ENCODE measurements around the gene UBASH3B.
"Not testable (repeated sequence)": the region's sequence is repeated elsewhere in the genome, so short reads cannot be mapped to it uniquely, and the experiment has no call there.

The UBASH3B gene

GRCh38 chr11:122655527-122656072 is at the start of gene UBASH3B:
TSS of gene UBASH3B (plus strand) at chr11:122655722. CDS start at chr11:122656050, 328 bp downstream.
- DNase-seq (ENCODE audit: low read depth) = no peak

GRCh38 chr11:122607162-122607561 is 48.4 kb upstream of the UBASH3B start:
- not testable (repeated sequence) for DNase-seq (ENCODE audit: low read depth)

- no peak for DNase-seq (ENCODE audit: low read depth)
Measured at GRCh38 chr11:122612123-122612824, 43.2 kb upstream of the UBASH3B start.

- DNase-seq (ENCODE audit: low read depth) = no peak
Measured at GRCh38 chr11:122616718-122617117, 38.8 kb upstream of the UBASH3B start.

- no peak for DNase-seq (ENCODE audit: low read depth)
Measured at GRCh38 chr11:122617297-122617696, 38.2 kb upstream of the UBASH3B start.

GRCh38 chr11:122617926-122618325 is 37.6 kb upstream of the UBASH3B start:
- DNase-seq (ENCODE audit: low read depth) = no peak

- no peak for DNase-seq (ENCODE audit: low read depth)
Measured at GRCh38 chr11:122618927-122619326, 36.6 kb upstream of the UBASH3B start.

GRCh38 chr11:122619757-122620156 is 35.8 kb upstream of the UBASH3B start:
- DNase-seq (ENCODE audit: low read depth) = no peak

GRCh38 chr11:122625501-122625900 is 30.0 kb upstream of the UBASH3B start:
- DNase-seq (ENCODE audit: low read depth) = not testable (repeated sequence)

- no peak for DNase-seq (ENCODE audit: low read depth)
Measured at GRCh38 chr11:122625976-122626665, 29.4 kb upstream of the UBASH3B start.

GRCh38 chr11:122627745-122628144 is 27.8 kb upstream of the UBASH3B start:
- DNase-seq (ENCODE audit: low read depth) = no peak

- DNase-seq (ENCODE audit: low read depth) = no peak
Measured at GRCh38 chr11:122628810-122629555, 26.5 kb upstream of the UBASH3B start.

GRCh38 chr11:122632181-122632824 is 23.2 kb upstream of the UBASH3B start:
- DNase-seq (ENCODE audit: low read depth) = no peak

GRCh38 chr11:122633219-122633829 is 22.2 kb upstream of the UBASH3B start:
- DNase-seq (ENCODE audit: low read depth) = no peak

- no peak for DNase-seq (ENCODE audit: low read depth)
Measured at GRCh38 chr11:122634501-122634900, 21.0 kb upstream of the UBASH3B start.

- DNase-seq (ENCODE audit: low read depth) = no peak
Measured at GRCh38 chr11:122637541-122637940, 18.0 kb upstream of the UBASH3B start.

- no peak for DNase-seq (ENCODE audit: low read depth)
Measured at GRCh38 chr11:122642472-122642922, 13.0 kb upstream of the UBASH3B start.

- no peak for DNase-seq (ENCODE audit: low read depth)
Measured at GRCh38 chr11:122642971-122643370, 12.6 kb upstream of the UBASH3B start.

- DNase-seq (ENCODE audit: low read depth) = no peak
Measured at GRCh38 chr11:122645847-122646246, 9.7 kb upstream of the UBASH3B start.

- DNase-seq (ENCODE audit: low read depth) = no peak
Measured at GRCh38 chr11:122646549-122647340, 8.8 kb upstream of the UBASH3B start.

All from non-pigmented ciliary epithelial cell (primary cell).